H1 (cell line): ENCODE data around the gene MMEL1. TPM values are rescaled to one million over a fixed set of nuclear protein-coding genes. Genes with fewer than 3 reads are reported as not detected.

Source experiments
- CEBPB ChIP-seq: IDR thresholded peaks from 2 replicates; pipeline ENCODE4 v1.6.1; 2012; ENCODE audit warnings: low read depth, low read length
- KDM5A ChIP-seq: fragments of 200-600 bp; IDR thresholded peaks from 2 replicates; pipeline ENCODE4 v1.7.1; 2012; ENCODE audit warnings: mild to moderate bottlenecking, low read length, inconsistent platforms, mixed read lengths
- SIX5 ChIP-seq: IDR thresholded peaks from 2 replicates; pipeline ENCODE4 v1.6.1; 2011; ENCODE audit warnings: mild to moderate bottlenecking, low read depth, low read length
- polyA plus RNA-seq, 7 experiments: library from polyadenylated mRNA; depleted of rRNA in 3 of 7; stranded (reverse) in 5 of 7; unstranded in 2 of 7; fragments of >200 nt in 5 of 7; fragments of 200-250 nt in 2 of 7; gene quantifications; 1 replicate in 5 of 7; 2 replicates in 1 of 7; 4 replicates in 1 of 7; pipeline versions ENCODE4 v1.2.1 to v1.2.3, GENCODE V29; 2011 to 2013; ENCODE audit warnings: missing spikeins in 2 of 7, mixed read lengths in 2 of 7
- total RNA-seq: library from RNA; stranded (reverse); fragmentation: NEBNext Ultra II Directional; extraction: Animal tissue kit (Norgen Biotek cat#: 25700); gene quantifications from 2 replicates; pipeline ENCODE4 v1.2.1, GENCODE V29; 2021

The MMEL1 gene
- total and polyA plus RNA-seq, 2 of the 8 experiments (the other 6 are each of a cell fraction or from before 2014, with no cell fraction given), result 0.91 to 1.7 TPM

DNA sequence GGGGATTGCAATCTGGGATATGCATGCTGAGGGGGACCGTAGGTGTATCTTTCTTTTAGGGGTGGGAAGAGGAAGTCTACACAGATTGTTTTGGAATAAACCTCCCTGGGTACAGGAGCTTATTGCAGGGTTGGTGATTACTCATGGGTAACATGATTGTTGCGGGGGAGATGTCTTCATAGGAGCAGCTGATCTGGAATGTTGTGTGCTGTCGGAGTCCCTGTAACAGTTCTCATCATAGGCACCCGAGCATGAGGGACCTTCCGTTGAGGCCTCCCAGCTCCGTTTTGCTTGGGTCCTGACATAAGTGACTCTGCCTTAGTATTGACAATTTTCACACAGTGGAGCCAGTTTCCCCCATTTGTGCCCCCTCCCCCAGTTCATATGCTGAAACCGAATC, 50.4 kb downstream of the MMEL1 start (continued):
- no peak for TF ChIP-seq KDM5A
- TF ChIP-seq SIX5, result no peak
- no peak for TF ChIP-seq CEBPB
